DLD1 (cell line): Measurements from ENCODE around the gene PEDS1.
"Not testable (repeated sequence)": the region's sequence is repeated elsewhere in the genome, so short reads cannot be mapped to it uniquely, and the experiment has no call there.

Experiments
- in situ Hi-C: cut with HindIII; loops from 2 replicates; pipeline ENCODE4 v1.10.0; 2017; ENCODE audit warnings: low sequenced_read_pairs

The PEDS1 gene

DNA sequence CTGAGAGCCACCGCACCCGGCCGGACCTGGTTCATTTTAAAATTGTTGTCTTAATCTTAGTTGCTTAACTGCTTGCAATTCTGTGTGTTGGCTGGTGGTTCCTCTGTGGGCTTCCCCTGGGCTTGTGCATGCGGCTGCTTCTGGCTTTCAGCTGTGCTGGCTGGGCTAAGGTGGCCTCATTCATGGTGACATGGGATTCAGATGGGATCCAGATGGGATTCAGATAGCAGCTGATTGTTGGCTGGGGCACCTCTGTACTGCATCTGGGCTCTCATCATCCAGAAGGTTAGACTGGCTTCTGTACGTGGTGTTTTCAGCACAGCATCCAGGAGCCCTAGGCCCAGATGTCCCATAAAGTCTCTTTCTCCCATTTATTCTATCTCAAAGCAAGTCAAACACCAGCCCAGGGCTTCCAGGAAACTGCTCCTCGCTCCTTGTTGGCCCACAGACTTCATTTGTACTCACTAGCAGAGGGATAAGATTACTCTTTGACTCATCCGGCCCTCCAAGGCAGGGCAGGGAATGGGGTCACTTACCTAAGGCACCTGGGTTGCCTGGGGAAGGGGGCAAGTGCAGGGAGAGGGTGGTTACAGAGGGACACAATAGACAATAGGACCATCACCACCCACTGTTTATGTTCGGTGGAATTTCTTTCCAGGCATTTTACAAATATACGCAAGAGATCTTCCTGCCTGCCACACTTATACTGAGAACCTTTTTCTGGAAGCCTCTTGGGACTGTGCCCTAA, 10.2 kb upstream of the PEDS1 start:
- in situ Hi-C loops = loop anchor here (5.0 kb wide), 1 partner anchor 71 kb away; no protein-coding TSS in a partner anchor

- in situ Hi-C loops = loop anchor here (5.0 kb wide), 1 partner anchor 69 kb away; no protein-coding TSS in a partner anchor
These were observed 8.0 kb upstream of the PEDS1 start for GRCh38 chr20:50161494-50161893.

DNA sequence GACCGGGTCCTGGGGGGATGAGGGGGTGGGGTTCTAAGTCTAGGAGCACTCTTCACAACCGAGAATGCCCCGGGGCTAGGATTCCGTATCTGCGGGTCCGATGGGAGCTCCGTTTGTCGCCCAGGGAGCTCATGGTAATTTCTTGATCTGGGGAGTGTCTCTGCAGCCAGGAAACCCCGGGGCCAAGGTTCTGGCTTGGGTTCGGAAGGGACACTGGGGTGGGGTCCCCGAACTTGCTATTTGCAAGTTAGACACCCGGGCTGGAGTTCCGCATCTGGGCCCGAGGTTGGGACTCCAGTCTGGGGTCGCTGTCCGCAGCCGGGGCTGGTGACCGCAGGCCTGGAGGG, 397 bp downstream of the PEDS1 start:
- in situ Hi-C loops = no loop called here

GRCh38 chr20:50152394-50153152, 950 bp downstream of the PEDS1 start:
- in situ Hi-C loops = no loop called here

DNA sequence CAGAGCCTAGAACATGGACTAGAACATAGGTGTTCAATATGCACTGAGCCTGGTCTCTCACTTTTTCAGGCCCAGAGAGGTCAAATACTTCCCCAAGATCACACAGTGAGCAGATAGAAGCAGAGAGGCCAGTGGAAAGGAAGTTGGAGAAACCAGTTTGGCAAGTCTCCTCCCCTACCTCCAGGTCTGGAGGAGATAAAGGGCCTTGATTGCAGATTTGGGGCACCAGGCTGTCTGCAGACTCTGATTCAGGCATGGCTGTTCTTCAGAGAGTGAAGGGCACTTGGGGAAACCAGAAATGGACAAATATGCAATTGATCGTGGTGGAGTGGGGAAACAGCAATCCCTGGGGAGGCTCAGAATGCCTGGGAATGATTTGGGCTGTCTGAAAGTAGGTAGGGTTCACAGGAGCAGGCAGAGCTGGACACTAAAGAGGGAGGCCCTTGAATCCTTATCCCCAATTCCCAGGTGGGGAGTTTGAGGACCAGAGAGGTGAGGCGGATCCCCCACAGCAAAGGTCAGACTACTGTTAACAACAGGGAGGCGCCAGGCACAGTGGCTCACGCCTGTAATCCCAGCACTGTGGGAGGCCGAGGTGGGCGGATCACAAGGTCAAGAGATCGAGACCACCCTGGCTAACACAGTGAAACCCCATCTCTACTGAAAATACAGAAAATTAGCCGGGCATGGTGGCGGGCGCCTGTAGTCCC, 2.3 kb downstream of the PEDS1 start:
- in situ Hi-C loops = no loop called here

- in situ Hi-C loops = no loop called here
These were observed 3.9 kb downstream of the PEDS1 start for GRCh38 chr20:50149481-50150254.

DNA sequence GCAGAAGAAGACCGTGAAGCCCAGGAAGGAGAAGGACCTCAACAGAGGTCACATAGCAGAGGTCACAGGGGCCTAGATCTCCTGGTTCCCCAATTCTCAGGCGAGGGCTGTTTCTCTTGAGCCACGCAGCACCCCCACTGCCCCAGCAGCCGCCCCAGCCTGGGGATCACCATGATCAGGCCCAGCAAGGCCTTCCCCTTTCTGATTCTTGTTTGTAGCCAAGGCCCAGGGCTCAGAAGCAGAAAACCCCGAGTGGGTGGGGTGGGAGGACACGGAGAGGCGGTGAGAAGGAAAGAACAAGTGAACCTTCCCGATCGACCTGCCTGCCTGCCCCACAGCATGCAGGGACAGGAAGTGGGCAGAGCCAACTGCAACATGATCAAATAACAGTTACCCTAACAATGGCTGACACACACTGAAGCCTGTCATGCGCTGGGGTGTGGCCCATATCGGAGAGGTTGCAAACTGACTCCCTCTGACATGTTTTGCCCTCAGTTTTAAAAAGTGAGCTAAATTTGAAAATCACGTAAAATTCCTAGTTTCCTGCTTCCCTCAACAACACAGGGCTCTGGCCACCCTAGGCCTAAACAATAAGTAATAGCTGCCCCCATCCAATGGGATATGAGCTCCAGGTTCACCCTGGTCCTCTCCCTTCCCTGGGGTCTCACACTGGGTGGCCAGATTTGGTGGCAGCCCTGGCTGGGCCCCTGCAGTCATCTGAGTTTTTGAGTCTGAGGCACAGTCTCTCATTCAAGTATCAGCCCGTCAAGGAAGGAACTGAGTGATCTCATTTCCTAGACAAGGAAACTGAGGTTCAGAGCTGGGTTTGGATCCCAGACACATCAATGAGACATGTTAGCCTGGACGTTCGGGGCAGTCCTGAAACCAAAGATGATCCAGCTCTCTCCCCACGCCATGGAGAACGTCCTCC, 6.5 kb downstream of the PEDS1 start:
- in situ Hi-C loops = no loop called here

DNA sequence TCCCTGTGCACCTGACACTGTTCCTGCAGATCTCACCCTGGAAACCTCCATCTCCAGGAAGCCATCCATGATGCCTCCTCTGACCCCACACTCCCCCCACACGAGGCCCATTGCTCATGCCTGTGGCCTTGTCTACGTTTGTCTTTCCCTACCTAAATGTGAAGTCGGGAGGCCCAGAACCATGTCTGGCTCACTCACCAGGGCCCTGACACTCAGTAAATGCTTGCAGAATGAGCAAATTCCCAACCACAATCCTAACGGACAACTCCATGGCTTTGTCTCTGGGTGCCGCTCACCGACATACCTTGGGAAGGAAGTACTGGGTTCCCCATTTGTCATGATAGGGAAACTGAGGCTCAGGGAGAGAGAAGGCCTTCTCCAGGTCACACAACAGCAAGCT, 7.3 kb downstream of the PEDS1 start:
- in situ Hi-C loops = no loop called here

- in situ Hi-C loops = no loop called here
These were observed 8.0 kb downstream of the PEDS1 start for GRCh38 chr20:50145566-50145965.

DNA sequence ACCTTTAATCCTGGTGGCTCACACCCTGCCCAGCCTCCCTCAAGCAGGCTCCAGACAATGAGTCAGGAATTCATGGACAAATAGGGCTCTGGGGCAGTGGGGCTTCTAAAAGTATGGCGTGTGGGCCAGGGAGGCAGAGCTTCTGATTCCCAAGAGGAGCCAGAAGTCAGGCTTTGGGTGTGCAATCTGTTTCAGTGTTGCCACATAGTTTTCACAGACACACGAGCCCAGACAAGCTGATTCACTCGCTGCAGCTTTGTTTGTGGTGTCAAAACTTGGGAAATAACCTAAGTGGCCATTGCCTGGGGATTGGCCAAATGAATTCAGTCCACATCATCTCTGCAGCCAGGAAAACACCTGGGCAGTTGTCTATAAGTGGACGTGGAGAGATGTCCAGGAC, 9.2 kb downstream of the PEDS1 start:
- in situ Hi-C loops = no loop called here

GRCh38 chr20:50142812-50143211, 10.7 kb downstream of the PEDS1 start:
- in situ Hi-C loops = no loop called here

GRCh38 chr20:50141811-50142561, 11.5 kb downstream of the PEDS1 start:
- in situ Hi-C loops = no loop called here

DNA sequence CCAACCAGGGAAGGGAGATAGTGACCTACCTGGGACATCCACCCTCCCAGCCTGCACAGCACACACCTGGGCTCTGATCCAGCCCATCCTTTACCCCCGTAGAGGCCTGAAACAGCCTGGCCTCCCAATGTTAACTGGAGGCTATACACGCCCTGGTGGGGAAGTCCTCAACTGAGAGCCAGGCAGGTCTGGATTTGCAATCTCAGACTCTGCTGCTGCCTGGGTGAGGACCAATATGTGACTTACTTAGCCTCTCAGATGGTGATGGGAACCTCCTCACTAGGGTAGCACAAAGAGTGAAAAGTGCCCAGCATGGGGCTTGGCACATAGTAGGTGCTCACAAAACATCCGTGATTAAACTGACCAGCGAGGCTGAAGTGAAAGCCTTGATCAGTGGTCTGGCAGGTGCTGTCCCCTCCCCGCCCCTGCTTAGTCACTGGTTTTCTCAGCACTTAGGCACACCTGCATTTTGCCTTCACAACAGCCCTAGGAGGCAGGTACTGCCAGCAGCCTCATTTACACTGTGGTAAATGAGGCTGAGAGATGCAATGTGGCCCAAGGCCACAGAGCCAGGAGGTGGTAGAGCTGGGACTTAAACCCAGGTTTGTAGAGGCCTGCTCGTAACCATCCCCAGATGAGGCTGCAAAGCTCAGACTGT, 12.4 kb downstream of the PEDS1 start:
- in situ Hi-C loops = no loop called here

DNA sequence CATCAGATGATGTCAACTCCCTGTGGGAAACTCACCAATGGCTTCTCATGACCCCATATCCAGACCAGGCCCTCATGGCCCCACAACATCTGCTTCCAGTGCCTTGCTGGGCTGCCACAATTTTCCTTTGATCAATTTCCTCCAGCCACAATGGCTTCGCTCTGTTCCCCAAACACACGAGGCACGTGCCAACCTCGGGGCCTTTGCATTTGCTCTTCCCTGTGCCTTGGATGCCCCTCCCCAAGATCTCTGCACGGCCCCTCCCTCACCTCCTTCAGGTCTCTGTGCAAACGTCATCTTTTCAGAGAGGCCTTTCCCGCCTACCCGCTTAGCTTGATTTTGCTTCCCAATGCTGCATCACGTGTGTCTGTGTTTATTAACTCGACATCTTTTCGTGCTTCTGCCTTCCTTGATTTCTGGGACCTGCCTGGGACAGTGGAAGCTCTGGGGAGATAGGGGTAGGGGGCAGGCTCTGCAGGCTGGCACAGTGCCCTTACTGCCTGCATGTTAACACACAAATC, 13.1 kb downstream of the PEDS1 start:
- in situ Hi-C loops = no loop called here

DNA sequence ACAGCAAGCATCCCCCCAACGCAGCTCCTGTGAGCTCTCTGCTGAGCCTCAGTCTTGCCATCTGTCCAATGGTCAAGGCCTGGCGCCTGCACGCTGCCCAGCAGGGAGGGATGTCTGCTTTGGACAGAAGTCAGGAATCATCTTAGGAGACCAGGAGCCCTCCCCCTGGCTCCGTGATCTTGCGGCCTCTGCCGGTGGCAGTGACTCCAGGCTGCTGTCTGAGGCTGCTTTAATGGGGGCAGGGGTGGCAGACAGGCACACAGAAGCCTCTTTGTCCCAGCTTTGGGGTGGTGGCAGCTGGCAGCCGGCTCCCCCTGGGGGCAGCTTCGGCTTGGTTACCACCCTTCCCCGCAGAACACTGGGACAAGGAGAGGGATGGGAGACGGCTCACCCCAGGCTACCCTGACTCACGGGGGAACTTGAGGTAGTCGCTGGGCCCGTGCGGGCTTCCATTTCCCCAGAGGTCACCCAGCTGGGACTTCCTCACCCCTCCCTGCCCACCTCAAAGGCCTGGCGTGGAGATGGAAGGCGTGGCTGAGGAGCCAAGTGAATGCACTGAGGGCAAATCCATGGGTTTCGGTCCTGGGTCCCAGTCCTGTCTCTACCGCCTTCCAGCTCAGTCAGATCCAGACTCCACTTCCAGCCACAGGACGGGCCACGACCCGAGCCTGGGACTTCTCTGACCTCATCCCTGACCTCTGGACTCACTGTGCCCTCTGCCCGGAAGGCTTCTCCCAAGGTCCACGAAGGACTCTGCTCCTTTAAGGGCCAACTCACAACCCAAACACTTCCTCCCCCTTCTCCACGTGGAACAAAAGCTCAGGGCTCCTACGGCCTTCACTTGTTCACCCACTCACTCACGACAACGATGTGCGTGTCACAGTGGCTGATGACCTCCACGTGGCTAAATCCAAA, 14.8 kb downstream of the PEDS1 start:
- in situ Hi-C loops = no loop called here

DNA sequence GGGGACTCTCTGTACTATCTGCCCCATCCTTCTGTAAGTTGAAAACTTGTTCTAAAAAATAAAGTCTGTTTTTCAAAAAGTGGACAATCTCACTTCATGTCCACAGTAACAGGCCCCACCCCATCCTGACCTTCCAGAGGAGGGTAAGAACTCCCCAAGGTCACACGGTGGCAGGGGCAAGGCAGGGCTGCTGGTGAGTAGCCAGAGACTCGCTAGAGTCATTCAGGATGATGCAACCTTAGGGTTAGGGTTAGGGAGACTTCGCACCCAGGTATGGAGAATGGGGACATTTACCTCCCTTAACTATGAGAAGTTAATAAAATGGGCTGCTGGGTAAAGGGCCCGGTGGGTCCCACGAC, 15.4 kb downstream of the PEDS1 start:
- in situ Hi-C loops = no loop called here

- in situ Hi-C loops = not testable (repeated sequence)
These were observed 15.8 kb downstream of the PEDS1 start for GRCh38 chr20:50137702-50138101.
